Activated naive CD4-positive, alpha-beta T cell (primary cell): ENCODE results near the gene FANCI.
A peak's percentile ranks its signal among the peaks of the same experiment; 100 is the strongest.

ENCODE experiments used
- DNase-seq, 4 experiments: peaks; one replicate each; lab custom pipeline; 2025; lab: John Stamatoyannopoulos, UW

FANCI gene

GRCh38 chr15:89361451-89362202 is 117.8 kb downstream of the FANCI start:
- DNase-seq: peak; percentile 9 to 48 (median 24)

GRCh38 chr15:89362203-89363101 is 118.7 kb downstream of the FANCI start:
- DNase-seq: peak in 1 of 4 experiments; percentile 11

DNA sequence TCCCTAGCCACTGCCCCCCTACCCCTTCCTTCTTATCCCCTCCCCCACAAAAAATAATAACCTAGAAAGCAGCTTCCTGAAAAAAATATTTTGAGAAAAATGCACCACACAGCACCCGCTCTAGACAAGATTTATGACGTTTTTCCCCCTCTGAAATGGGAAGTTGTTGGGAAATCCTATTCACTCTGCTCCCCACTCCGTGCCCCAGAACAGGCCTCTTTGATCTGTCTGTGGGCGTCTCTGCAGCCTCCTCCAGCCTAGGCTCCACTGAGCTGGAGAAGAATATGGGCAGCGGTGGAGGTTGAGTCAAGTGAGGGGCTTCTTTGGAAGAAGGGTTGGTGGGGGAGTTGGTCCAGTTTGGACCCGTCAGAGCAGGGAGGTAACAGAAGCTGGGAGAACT is 119.4 kb downstream of the FANCI start:
- DNase-seq: no peak

- no peak for DNase-seq
Measured at GRCh38 chr15:89363770-89364169, 120.0 kb downstream of the FANCI start.

DNA sequence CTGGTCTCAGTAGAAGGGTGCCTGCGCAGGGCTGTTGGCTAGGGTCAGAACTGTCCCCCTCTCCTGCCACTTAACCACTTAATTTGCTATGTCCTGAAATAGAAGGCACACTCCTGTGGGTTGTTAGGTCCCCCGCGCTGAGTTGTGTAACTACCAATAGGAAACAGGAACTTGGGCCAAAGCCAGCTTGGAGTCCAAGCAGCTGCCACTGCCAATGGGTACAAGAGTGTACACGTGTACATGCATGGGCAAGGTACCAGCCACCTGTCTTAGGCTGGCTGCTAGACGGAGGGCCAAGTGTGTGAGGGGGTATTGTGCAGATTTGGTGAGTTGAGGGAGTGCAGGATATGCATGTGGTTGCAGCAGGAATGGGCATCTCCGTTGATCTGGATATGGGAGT is 120.6 kb downstream of the FANCI start:
- DNase-seq: no peak

GRCh38 chr15:89364741-89365450 is 121.1 kb downstream of the FANCI start:
- no peak for DNase-seq

DNA sequence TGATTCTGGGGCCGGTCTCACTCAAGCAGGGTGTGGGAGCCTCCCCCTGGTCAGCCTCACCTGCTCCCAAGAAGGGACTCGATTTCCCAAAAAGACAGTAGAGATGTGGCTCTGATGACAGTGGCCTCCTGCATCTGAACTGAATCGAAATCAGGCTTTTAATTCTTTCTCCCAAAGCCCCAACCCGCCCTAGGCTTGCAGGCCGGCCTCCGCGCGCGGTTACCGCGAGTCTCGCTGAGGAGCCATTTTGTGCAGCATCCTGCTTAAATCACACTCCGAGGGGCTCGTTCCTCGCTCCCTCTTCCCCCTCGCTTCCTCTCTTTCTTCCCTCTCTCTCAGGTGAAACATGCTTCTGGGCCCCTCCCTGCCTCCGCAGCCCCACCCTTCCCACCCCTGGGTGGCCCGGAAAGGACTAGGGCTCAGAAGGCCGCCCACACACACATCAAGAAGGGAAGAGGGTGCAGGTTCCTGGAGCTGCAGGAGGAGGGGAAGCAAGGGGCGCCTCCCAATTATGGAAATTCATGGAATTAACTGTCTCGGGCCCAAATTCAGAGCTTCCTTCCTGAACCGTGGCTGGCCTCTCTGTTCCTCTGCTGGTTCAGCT is 121.8 kb downstream of the FANCI start:
- no peak for DNase-seq
